GM13977 (cell line): ENCODE results near the gene PARD3.

ENCODE experiments used
- DNase-seq: peaks from one replicate; pipeline ENCODE4 v3.0.0; 2012; ENCODE audit warnings: low spot score
- CTCF ChIP-seq: IDR thresholded peaks from 2 replicates; pipeline ENCODE4 v1.5.1; 2012; ENCODE audit warnings: mild to moderate bottlenecking, control low read depth; ENCODE audit not compliant: insufficient read depth; ENCODE audit errors: extremely low read depth, missing control alignments
- in situ Hi-C: fragments of 300-500 bp; cut with MboI; formaldehyde crosslinking; loops from one replicate; pipeline ENCODE4 v1.12.0; 2022; ENCODE audit warnings: low sequenced_read_pairs, low pct_unique_long_range_greater_than_20kb, mixed read lengths, inconsistent platforms; ENCODE audit not compliant: unreplicated experiment

Gene PARD3

GRCh38 chr10:34244756-34245484 is 570.2 kb downstream of the PARD3 start:
- in situ Hi-C loops, result no loop called here
- DNase-seq, result no peak
- TF ChIP-seq CTCF, result no peak

GRCh38 chr10:34241226-34242000 is 573.7 kb downstream of the PARD3 start:
- no peak for DNase-seq
- no peak for TF ChIP-seq CTCF
- in situ Hi-C loops, result no loop called here

DNA sequence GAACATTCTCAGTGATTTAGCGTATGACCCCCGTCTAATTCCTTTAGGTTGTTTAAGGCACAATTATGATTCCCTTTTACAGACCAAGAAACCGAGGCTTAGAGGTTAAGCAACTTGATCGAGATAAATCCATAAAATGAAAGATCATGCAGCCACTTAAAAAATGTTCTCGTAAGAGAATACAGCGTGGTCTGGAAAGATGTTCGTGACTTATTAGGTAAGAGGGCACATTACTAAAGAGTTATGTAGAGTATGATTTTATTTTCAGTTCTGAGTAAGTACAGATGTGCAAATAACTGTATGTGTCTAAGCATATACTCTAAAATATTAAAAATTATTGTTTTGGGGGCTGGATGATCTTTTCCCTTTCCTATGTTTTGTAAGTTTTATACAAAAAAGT is 575.1 kb downstream of the PARD3 start:
- no peak for DNase-seq
- in situ Hi-C loops, result no loop called here
- no peak for TF ChIP-seq CTCF

- in situ Hi-C loops, result no loop called here
- no peak for TF ChIP-seq CTCF
- no peak for DNase-seq
Observed at GRCh38 chr10:34237898-34238455, 577.1 kb downstream of the PARD3 start.

GRCh38 chr10:34236931-34237330 is 578.2 kb downstream of the PARD3 start:
- in situ Hi-C loops, result no loop called here
- no peak for DNase-seq
- TF ChIP-seq CTCF, result no peak

- no peak for DNase-seq
- TF ChIP-seq CTCF, result no peak
- in situ Hi-C loops, result no loop called here
Observed at GRCh38 chr10:34235164-34235832, 579.8 kb downstream of the PARD3 start.
